Measurements from ENCODE around the gene G6PC3.
A peak's percentile ranks its signal among the peaks of the same experiment; 100 is the strongest.

G6PC3 gene

DNA sequence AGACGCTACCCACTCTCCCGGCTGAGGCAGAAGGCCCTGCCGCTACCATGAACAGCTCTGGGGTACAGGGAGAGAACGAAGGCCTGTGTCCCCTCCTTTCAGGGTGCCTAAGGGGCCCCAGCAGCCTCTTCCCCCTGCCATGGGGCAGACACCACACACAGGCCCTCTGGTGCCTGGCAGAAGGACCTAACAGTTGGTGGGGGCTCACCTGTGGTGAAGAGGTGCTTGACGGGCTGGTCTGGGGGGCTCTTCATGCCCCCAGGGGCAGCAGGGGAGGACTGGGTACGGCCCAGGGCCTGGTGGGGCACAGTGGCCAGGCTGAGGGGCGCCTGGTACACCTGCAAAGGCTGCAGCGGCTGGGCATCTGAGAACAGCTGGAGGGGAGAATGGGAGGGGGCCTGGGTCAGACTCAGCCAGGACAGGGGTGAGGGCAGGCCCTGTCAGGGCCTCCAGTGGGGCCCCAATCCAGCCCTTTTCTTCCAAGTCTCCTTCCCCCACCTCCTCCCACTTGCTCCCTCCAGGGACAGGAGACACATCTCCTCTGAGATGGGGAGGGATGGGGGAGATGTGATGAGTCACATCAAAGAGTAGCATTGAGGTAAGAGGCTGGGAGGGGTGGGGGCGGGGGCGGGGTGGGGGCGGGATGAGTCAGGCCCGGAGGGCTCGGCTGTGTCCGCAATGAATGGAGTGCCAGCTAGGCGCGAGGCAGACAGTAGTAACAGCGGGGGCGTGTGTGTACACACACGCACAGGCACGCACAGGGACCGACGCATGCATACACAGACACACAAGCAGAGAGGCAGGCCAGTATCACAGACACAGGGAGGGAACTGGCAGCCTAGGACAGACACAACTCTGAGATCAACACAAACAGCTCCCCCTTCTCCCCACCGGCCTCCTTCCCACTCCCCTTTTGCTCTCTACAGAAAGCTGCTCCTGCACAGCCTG lies 16.1 kb downstream of the G6PC3 start:
- peaks cover 4% of the 10 kb centered on the region for H3K4me1 ChIP-seq (ENCODE audit: insufficient read depth, low read length)
- H3K27me3 ChIP-seq (ENCODE audit: control insufficient read depth in 1 of 2, insufficient read depth in 2 of 2, low read length in 2 of 2), result no peaks in the 10 kb centered on the region
- no peak overlapping the region for H3K4me3 ChIP-seq (ENCODE audit: low read depth in 1 of 2, low read length in 2 of 2)
- no peak overlapping the region for H3K27ac ChIP-seq (ENCODE audit: low read depth, low read length)
- no peak overlapping the region for H3K9ac ChIP-seq (ENCODE audit: low read length)
- H3K36me3 ChIP-seq (ENCODE audit: insufficient read depth, low read length), result peaks cover 74% of the 10 kb centered on the region
- H3K9me3 ChIP-seq (ENCODE audit: low read length), result no peaks in the 10 kb centered on the region

DNA sequence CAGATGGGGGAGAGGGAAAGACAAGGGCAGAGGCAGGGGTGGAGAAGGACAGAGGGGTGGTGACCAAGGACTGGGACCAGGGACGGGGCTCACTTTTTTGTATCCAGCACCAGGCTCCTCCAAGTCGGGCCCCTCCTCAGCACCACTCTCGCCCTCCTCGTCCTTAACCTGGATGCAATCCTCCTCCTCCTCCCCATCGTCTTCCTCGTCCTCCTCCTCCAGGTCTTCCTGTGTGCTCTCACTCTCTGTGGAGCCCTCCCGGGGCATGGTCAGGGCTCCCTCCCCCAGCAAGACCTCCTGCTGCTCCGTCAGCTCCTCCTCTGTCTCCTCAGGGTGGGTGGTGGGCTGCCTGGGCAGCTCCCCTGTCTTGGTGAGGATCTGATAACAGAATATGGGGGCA lies 16.8 kb downstream of the G6PC3 start:
- Histone ChIP-seq H3K27ac (ENCODE audit: low read depth, low read length) (no peak overlapping the region), H3K36me3 (ENCODE audit: insufficient read depth, low read length) (peaks cover 74% of the 10 kb centered on the region), H3K4me1 (ENCODE audit: insufficient read depth, low read length) (peaks cover 4% of the 10 kb centered on the region), H3K9ac (ENCODE audit: low read length) (no peak overlapping the region), H3K27me3 (ENCODE audit: control insufficient read depth in 1 of 2, insufficient read depth in 2 of 2, low read length in 2 of 2) (no peaks in the 10 kb centered on the region), H3K9me3 (ENCODE audit: low read length) (no peaks in the 10 kb centered on the region), H3K4me3 (ENCODE audit: low read depth in 1 of 2, low read length in 2 of 2) (no peak overlapping the region)

DNA sequence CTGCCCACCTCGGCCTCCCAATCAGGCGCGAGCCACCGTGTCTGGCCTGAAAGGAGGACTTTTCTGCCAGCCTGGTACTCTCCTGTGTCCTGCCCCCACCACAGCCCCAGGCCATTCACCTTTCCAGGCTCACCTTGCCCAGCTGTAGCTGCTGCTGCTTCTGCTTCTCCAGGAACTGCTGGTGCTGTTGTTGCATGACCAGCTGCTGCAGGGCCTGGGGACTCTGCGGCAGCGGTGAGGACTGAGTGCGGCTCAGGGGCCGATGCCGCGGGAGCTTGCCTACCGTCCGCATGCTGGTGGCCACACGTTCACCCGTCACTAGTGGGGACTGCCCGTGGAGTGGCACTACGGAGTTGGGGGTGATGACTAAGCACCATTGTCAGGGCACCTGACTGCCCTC lies 17.7 kb downstream of the G6PC3 start:
- Histone ChIP-seq H3K4me3 (ENCODE audit: low read depth in 1 of 2, low read length in 2 of 2) (no peak overlapping the region), H3K27ac (ENCODE audit: low read depth, low read length) (no peak overlapping the region), H3K9ac (ENCODE audit: low read length) (no peak overlapping the region), H3K27me3 (ENCODE audit: control insufficient read depth in 1 of 2, insufficient read depth in 2 of 2, low read length in 2 of 2) (no peaks in the 10 kb centered on the region), H3K9me3 (ENCODE audit: low read length) (no peaks in the 10 kb centered on the region), H3K4me1 (ENCODE audit: insufficient read depth, low read length) (peaks cover 4% of the 10 kb centered on the region), H3K36me3 (ENCODE audit: insufficient read depth, low read length) (peaks cover 67% of the 10 kb centered on the region)

DNA sequence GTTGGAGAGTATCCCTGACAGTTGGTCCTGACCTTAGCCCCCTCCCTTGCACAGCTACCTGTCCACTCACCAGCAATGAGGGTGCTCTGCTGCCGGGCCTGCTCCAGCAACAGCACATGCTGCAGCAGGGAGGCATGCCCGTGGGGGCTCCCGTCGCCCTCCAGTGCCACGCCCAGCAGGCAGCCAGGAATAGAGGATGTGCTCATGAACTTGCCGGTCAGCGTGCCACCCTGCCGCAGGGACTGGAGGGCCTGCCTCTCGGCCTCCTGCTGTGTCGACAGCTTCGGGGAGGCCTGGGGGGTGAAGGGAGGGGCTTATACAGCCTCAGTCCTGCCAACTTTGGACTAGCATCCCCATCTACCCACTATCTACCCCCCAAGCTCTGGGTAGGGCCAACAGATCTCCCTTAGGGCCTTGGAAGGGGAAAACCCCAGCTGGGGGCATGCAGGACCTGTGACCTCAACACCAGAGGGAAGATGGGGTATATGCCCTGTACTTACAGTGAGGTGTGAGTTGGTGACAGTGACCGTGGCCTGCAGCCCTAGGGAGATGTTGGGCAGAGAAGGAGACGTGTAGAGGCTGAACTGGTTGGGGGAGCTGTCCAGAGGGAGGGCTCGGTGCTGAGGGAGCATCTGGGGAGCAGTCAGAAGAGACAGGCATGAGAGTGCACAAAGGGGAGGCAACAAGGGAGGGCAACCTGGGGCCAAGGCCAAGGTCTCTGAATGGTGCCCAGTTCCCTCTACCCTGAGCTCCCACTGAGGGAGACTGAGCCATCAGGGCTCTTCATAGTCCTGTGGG lies 20.9 kb downstream of the G6PC3 start:
- H3K4me3 ChIP-seq (ENCODE audit: low read depth in 1 of 2, low read length in 2 of 2), result no peak overlapping the region
- H3K9me3 ChIP-seq (ENCODE audit: low read length), result no peaks in the 10 kb centered on the region
- H3K4me1 ChIP-seq (ENCODE audit: insufficient read depth, low read length), result peaks cover 21% of the 10 kb centered on the region
- H3K27ac ChIP-seq (ENCODE audit: low read depth, low read length), result no peak overlapping the region
- no peaks in the 10 kb centered on the region for H3K27me3 ChIP-seq (ENCODE audit: control insufficient read depth in 1 of 2, insufficient read depth in 2 of 2, low read length in 2 of 2)
- peaks cover 42% of the 10 kb centered on the region for H3K36me3 ChIP-seq (ENCODE audit: insufficient read depth, low read length)
- no peak overlapping the region for H3K9ac ChIP-seq (ENCODE audit: low read length)

DNA sequence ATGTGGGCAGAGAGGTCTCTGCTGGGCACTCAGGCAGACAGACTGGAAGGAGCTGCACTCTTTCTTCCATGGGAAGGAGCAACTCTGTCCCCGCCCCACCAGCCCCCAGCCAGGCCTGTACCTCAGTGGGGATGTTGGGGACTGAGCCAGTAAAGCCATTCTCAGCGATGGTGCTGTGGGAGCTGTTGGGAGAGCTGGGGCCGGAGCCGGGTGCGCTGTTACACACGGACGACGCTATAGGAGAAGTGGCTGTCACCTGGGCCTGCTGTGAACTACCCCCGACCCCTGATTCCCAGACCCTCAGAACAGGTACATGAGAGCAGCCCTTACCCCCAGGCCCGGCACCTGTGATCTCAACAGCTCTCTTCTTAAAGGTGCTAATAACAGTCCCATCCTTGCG lies 21.5 kb downstream of the G6PC3 start:
- peaks cover 40% of the 10 kb centered on the region for H3K36me3 ChIP-seq (ENCODE audit: insufficient read depth, low read length)
- H3K9me3 ChIP-seq (ENCODE audit: low read length), result no peaks in the 10 kb centered on the region
- H3K4me3 ChIP-seq (ENCODE audit: low read depth in 1 of 2, low read length in 2 of 2), result no peak overlapping the region
- H3K9ac ChIP-seq (ENCODE audit: low read length), result no peak overlapping the region
- H3K27me3 ChIP-seq (ENCODE audit: control insufficient read depth in 1 of 2, insufficient read depth in 2 of 2, low read length in 2 of 2), result no peaks in the 10 kb centered on the region
- H3K27ac ChIP-seq (ENCODE audit: low read depth, low read length), result no peak overlapping the region
- H3K4me1 ChIP-seq (ENCODE audit: insufficient read depth, low read length), result peaks cover 21% of the 10 kb centered on the region

DNA sequence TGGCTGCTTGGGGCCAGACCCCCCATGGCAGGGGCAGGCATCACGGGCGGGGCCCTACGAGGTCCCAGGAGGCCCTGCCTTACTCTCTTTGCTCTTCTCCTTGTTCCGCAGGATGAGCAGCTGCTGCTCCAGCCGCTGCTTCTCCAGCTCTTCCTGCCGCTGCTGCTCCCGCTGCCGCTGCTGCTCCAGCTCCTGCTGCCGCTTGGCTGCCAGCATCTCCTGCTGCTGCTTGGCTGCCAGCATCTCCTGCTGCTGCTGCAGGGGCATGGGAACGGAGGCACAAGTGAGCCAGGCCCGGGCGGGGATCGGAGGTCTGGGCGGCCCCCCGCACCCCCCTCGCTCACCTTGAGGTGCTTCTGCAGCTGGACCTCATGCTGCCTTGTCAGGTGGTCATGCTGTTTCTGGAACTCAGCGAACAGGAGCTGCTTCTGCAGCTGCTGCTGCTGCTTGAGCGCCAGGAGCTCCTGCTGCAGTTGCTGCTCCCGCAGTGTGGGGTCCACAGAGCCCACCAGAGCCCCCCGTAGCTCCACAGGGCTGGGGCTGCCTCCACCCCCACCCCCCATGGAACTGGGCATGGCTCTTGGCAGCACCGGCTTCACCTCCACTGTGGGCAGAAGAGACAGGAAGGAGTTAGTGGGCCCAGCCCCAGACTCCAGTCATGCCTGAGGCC lies 22.8 kb downstream of the G6PC3 start:
- peaks cover 25% of the 10 kb centered on the region for H3K4me1 ChIP-seq (ENCODE audit: insufficient read depth, low read length)
- H3K9ac ChIP-seq (ENCODE audit: low read length), result no peak overlapping the region
- no peaks in the 10 kb centered on the region for H3K27me3 ChIP-seq (ENCODE audit: control insufficient read depth in 1 of 2, insufficient read depth in 2 of 2, low read length in 2 of 2)
- H3K27ac ChIP-seq (ENCODE audit: low read depth, low read length), result no peak overlapping the region
- H3K4me3 ChIP-seq (ENCODE audit: low read depth in 1 of 2, low read length in 2 of 2), result no peak overlapping the region
- peaks cover 26% of the 10 kb centered on the region for H3K36me3 ChIP-seq (ENCODE audit: insufficient read depth, low read length)
- no peaks in the 10 kb centered on the region for H3K9me3 ChIP-seq (ENCODE audit: low read length)

DNA sequence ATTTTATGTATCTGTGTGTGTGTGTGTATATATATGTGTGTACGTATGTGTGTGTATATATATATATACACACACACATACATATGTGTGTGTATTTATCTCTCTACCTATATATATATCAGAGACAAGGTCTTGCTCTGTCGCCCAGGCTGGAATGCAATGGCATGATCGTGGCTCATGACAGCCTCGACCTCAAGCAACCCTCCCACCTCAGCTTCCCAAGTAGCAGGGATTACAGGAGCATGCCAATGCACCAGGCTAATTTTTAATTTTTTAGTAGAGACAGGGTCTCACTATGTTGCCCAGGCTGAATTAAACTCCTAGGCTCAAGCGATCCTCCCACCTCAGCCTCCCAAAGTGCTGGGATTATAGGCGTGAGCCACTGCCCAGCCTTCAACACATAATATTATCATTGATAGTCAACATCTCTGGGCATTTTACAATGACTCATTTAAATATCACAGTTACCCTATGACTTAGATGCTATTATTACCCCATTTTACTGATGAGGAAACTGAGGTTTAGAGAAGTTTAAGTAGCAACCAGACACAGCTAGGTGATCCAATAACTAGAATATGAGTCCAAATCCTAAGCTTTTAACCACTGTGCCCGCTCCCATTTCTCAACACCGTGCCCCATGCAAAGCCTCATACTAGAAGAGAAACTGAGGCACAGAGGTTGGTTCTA lies 24.3 kb downstream of the G6PC3 start:
- Histone ChIP-seq H3K27ac (ENCODE audit: low read depth, low read length) (peak overlapping the region; percentile 68), H3K4me3 (ENCODE audit: low read depth in 1 of 2, low read length in 2 of 2) (peak overlapping the region in 1 of 2 donors; percentile 58), H3K4me1 (ENCODE audit: insufficient read depth, low read length) (peaks cover 25% of the 10 kb centered on the region)

DNA sequence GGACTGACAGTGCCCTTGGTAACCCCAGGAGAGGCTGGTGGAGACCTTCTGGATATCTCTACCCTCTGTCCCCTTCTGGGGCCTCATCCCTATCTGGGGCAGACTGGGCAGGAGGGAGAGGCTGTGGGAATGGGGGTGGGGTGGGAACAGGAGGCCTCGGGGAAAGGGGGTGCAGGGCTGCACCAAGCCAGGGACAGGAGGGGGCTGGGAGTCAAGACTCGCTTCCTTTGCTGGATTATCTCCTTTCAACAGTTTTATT lies 24.8 kb downstream of the G6PC3 start:
- H3K4me1 ChIP-seq (ENCODE audit: insufficient read depth, low read length), result peaks cover 25% of the 10 kb centered on the region
- peaks cover 18% of the 10 kb centered on the region for H3K36me3 ChIP-seq (ENCODE audit: insufficient read depth, low read length)
- peak overlapping the region; percentile 68 for H3K27ac ChIP-seq (ENCODE audit: low read depth, low read length)
- no peaks in the 10 kb centered on the region for H3K27me3 ChIP-seq (ENCODE audit: control insufficient read depth in 1 of 2, insufficient read depth in 2 of 2, low read length in 2 of 2)
- peak overlapping the region in 1 of 2 donors; percentile 58 for H3K4me3 ChIP-seq (ENCODE audit: low read depth in 1 of 2, low read length in 2 of 2)
- H3K9ac ChIP-seq (ENCODE audit: low read length), result no peak overlapping the region
- no peaks in the 10 kb centered on the region for H3K9me3 ChIP-seq (ENCODE audit: low read length)

More for the DNA sequence above, 24.3 kb downstream of the G6PC3 start:
- Histone ChIP-seq H3K9ac (ENCODE audit: low read length) (no peak overlapping the region), H3K9me3 (ENCODE audit: low read length) (no peaks in the 10 kb centered on the region), H3K27me3 (ENCODE audit: control insufficient read depth in 1 of 2, insufficient read depth in 2 of 2, low read length in 2 of 2) (no peaks in the 10 kb centered on the region), H3K36me3 (ENCODE audit: insufficient read depth, low read length) (peaks cover 18% of the 10 kb centered on the region)

DNA sequence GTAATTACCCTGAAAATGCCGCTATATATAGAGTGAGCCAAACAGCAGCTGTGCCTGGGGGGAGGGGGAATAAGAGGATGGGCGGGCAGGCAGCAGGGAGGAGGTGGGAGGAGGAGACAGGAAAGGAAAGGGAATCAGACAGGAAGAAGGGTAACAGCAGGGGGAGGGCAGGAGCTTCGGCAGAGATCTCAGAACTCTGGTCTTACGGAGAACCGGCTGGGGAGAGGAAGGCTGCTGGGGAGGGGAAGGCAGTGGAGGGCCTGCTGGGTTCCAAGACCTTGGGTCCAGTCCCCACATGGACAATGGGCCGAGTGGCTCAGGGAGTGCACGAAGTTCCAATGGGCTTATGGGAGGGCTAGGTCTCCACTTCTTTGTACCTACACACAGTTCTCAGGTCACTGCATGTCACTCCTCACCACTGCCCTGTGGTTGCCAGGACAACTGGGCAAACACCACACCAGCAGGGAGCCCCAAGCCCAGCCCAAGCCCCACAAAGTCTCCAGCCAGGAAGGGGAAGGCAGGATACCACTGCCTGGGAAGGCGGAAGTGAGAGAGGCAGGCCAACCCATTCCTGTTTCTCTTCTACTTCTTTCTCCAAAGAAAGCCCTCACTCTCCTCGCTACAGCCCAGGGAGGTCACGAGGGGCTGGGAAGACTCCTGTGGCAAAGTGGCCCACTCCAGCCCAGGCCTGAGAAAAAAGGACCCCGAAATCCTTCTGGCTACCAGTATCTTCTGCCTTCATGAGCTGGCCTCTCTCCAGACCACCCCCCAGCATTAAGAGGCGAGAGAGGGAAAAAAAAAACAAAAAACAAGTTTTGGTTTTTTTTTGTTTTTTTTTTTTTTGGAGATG lies 25.3 kb downstream of the G6PC3 start:
- Histone ChIP-seq H3K4me3 (ENCODE audit: low read depth in 1 of 2, low read length in 2 of 2) (peak overlapping the region in 1 of 2 donors; percentile 58), H3K4me1 (ENCODE audit: insufficient read depth, low read length) (peaks cover 25% of the 10 kb centered on the region), H3K27me3 (ENCODE audit: control insufficient read depth in 1 of 2, insufficient read depth in 2 of 2, low read length in 2 of 2) (no peaks in the 10 kb centered on the region), H3K27ac (ENCODE audit: low read depth, low read length) (peak overlapping the region; percentile 68), H3K9me3 (ENCODE audit: low read length) (no peaks in the 10 kb centered on the region), H3K9ac (ENCODE audit: low read length) (peak overlapping the region; percentile 4), H3K36me3 (ENCODE audit: insufficient read depth, low read length) (peaks cover 17% of the 10 kb centered on the region)

DNA sequence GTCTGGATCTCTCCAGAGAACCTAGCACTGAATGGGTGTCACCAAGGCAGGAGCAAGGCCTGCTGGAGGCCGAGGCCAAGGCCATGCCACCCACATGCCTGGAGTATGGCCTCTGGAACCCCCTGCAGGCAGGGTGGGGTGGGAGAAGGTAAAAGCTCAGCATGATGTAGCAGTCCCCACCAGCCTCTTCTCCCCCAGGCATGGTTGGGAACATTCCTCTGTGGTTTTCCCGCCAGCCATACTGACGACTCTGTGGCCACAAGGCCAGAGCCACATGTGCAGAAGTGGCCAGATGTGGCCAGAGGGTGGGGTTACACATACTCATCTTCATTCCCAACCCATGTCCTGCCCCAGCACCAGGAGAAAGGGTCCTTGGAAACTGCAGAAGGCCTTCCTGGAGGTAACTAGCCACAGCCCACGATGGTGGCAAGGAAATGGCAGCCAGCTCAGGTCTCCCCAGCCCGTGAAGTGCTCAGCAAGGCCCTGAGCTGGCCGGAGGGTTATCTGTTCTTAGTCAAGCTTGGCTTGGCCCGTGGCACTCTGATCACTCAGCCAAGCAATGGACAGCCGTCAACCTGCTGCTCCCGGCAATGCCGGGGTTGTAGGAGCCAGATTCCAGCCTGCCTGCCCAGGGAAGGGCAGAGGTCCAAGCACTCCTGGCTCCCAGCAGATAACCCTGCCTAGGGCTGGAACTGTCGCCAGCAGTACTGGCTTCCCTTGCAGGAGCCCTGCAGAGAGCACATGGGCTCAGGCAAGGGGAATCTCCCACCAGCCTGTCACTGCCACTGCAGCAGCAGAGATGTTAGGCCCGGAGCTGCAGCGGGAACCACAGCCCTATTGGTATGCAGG lies 26.8 kb downstream of the G6PC3 start:
- peaks cover 25% of the 10 kb centered on the region for H3K4me1 ChIP-seq (ENCODE audit: insufficient read depth, low read length)
- no peaks in the 10 kb centered on the region for H3K9me3 ChIP-seq (ENCODE audit: low read length)
- peaks cover 6% of the 10 kb centered on the region for H3K36me3 ChIP-seq (ENCODE audit: insufficient read depth, low read length)
- no peak overlapping the region for H3K9ac ChIP-seq (ENCODE audit: low read length)
- no peak overlapping the region for H3K4me3 ChIP-seq (ENCODE audit: low read depth in 1 of 2, low read length in 2 of 2)
- H3K27ac ChIP-seq (ENCODE audit: low read depth, low read length), result no peak overlapping the region
- no peaks in the 10 kb centered on the region for H3K27me3 ChIP-seq (ENCODE audit: control insufficient read depth in 1 of 2, insufficient read depth in 2 of 2, low read length in 2 of 2)
